GM19452 (cell line): Measurements from ENCODE around the gene SLPI.

Source experiments
- ATAC-seq: cut with Tn5 transposase; IDR thresholded peaks from one replicate; pipeline ENCODE4 v1.9.1; 2021; ENCODE audit not compliant: unreplicated experiment

The SLPI gene

GRCh38 chr20:45279992-45280391, 25.6 kb upstream of the SLPI start:
- no peak for ATAC-seq

- no peak for ATAC-seq
Measured at GRCh38 chr20:45275338-45275737, 21.0 kb upstream of the SLPI start.

- ATAC-seq: no peak
Measured at GRCh38 chr20:45269754-45270270, 15.4 kb upstream of the SLPI start.

GRCh38 chr20:45269056-45269455, 14.7 kb upstream of the SLPI start:
- ATAC-seq: no peak

- ATAC-seq: no peak
Measured at GRCh38 chr20:45268531-45268930, 14.2 kb upstream of the SLPI start.

GRCh38 chr20:45266977-45267376, 12.6 kb upstream of the SLPI start:
- no peak for ATAC-seq

- ATAC-seq: no peak
Measured at GRCh38 chr20:45263556-45264266, 9.3 kb upstream of the SLPI start.

- no peak for ATAC-seq
Measured at GRCh38 chr20:45258664-45259063, 4.3 kb upstream of the SLPI start.

GRCh38 chr20:45258259-45258658, 3.9 kb upstream of the SLPI start:
- no peak for ATAC-seq

- ATAC-seq: no peak
Measured at GRCh38 chr20:45257711-45258110, 3.3 kb upstream of the SLPI start.

- no peak for ATAC-seq
Measured at GRCh38 chr20:45257161-45257560, 2.8 kb upstream of the SLPI start.

GRCh38 chr20:45253261-45253660, 1.1 kb downstream of the SLPI start:
- no peak for ATAC-seq

GRCh38 chr20:45251884-45252560, 2.3 kb downstream of the SLPI start:
- ATAC-seq: no peak

GRCh38 chr20:45248609-45249008, 5.8 kb downstream of the SLPI start:
- no peak for ATAC-seq

GRCh38 chr20:45247865-45248264, 6.5 kb downstream of the SLPI start:
- no peak for ATAC-seq

- ATAC-seq: no peak
Measured at GRCh38 chr20:45246109-45246508, 8.3 kb downstream of the SLPI start.

GRCh38 chr20:45238139-45238538, 16.2 kb downstream of the SLPI start:
- no peak for ATAC-seq

- ATAC-seq: no peak
Measured at GRCh38 chr20:45235995-45236394, 18.4 kb downstream of the SLPI start.

GRCh38 chr20:45230631-45231030, 23.7 kb downstream of the SLPI start:
- ATAC-seq: no peak

- ATAC-seq: no peak
Measured at GRCh38 chr20:45229264-45230056, 24.9 kb downstream of the SLPI start.

- no peak for ATAC-seq
Measured at GRCh38 chr20:45226287-45226686, 28.1 kb downstream of the SLPI start.

- ATAC-seq: no peak
Measured at GRCh38 chr20:45223136-45223535, 31.2 kb downstream of the SLPI start.
